IMR-90 (cell line): ENCODE measurements around the gene ABCA7. TPM values are rescaled to one million over a fixed set of nuclear protein-coding genes. Genes with fewer than 3 reads are reported as not detected.

Experiments used
- ATAC-seq: fragments of 200-7000 bp; cut with Tn5 transposase; 2 replicates; pipeline ENCODE4 v1.9.1; 2020; ENCODE audit warnings: low read depth, mild to moderate bottlenecking, moderate library complexity
- BruUV-seq: library from RNA; stranded (reverse); fragments of 400-500 nt; replicated peaks from 2 replicates; lab custom pipeline; 2021; lab: Mats Ljungman, UMichigan
- CTCF ChIA-PET: fragments of 300-600 bp; formaldehyde crosslinking; extraction: SDS; loops from one replicate; lab custom pipeline; 2021; ENCODE audit warnings: antibody characterized with exemption; lab: Yijun Ruan, JAX
- POLR2A ChIA-PET: fragments of 300-600 bp; sonication (Branson Sonifier 250); formaldehyde crosslinking; loops from one replicate; lab custom pipeline; 2022; ENCODE audit warnings: antibody characterized with exemption; ENCODE audit not compliant: unreplicated experiment; lab: Charles Lee
- DNase-seq: peaks from one replicate; pipeline ENCODE4 v3.0.0; 2013
- H2AFZ ChIP-seq: replicated peaks from 2 replicates; pipeline ENCODE3; 2013; ENCODE audit warnings: low read length, mild to moderate bottlenecking; ENCODE audit not compliant: poor library complexity
- H2AK5ac ChIP-seq: 2 replicates; pipeline ENCODE4 v1.6.1; 2013; ENCODE audit warnings: low read depth, low read length, inconsistent platforms
- H2AK9ac ChIP-seq: replicated peaks from 2 replicates; pipeline ENCODE3; 2013; ENCODE audit warnings: mild to moderate bottlenecking, low read depth, low read length, moderate library complexity; ENCODE audit not compliant: poor library complexity
- H2BK120ac ChIP-seq: 2 replicates; pipeline ENCODE4 v1.6.1; 2013; ENCODE audit warnings: low read depth, low read length, inconsistent platforms
- H2BK15ac ChIP-seq: 3 replicates; pipeline ENCODE4 v1.6.1; 2013; ENCODE audit warnings: low read depth, low read length, inconsistent platforms
- H2BK20ac ChIP-seq: 2 replicates; pipeline ENCODE4 v1.6.1; 2013; ENCODE audit warnings: low read depth, mild to moderate bottlenecking, inconsistent platforms, low read length, moderate library complexity
- H2BK5ac ChIP-seq: 2 replicates; pipeline ENCODE4 v1.6.1; 2013; ENCODE audit warnings: mild to moderate bottlenecking, low read depth, low read length, inconsistent platforms; ENCODE audit not compliant: poor library complexity, severe bottlenecking
- H3K14ac ChIP-seq: replicated peaks from 2 replicates; pipeline ENCODE4 v1.6.1; 2013; ENCODE audit warnings: low read depth, low read length, inconsistent platforms
- H3K18ac ChIP-seq: 2 replicates; pipeline ENCODE4 v1.6.1; 2013; ENCODE audit warnings: low read depth, low read length, control low read depth
- H3K23ac ChIP-seq: 2 replicates; pipeline ENCODE4 v1.6.1; 2013; ENCODE audit warnings: low read depth, low read length, inconsistent platforms
- H3K27ac ChIP-seq: 2 replicates; pipeline ENCODE4 v1.5.1; 2013; ENCODE audit warnings: mild to moderate bottlenecking, control low read depth, low read length; ENCODE audit not compliant: insufficient read depth
- H3K27me3 ChIP-seq: 2 replicates; pipeline ENCODE4 v1.6.1; 2013; ENCODE audit warnings: low read length; ENCODE audit not compliant: control insufficient read depth, insufficient read depth
- H3K36me3 ChIP-seq: 2 replicates; pipeline ENCODE4 v1.6.1; 2013; ENCODE audit warnings: low read length, mixed read lengths; ENCODE audit not compliant: control insufficient read depth, insufficient read depth
- H3K4ac ChIP-seq: 2 replicates; pipeline ENCODE4 v1.6.1; 2013; ENCODE audit warnings: low read depth, low read length, inconsistent platforms
- H3K4me1 ChIP-seq: 2 replicates; pipeline ENCODE4 v1.6.1; 2013; ENCODE audit warnings: low read length, mixed read lengths; ENCODE audit not compliant: control insufficient read depth, insufficient read depth
- H3K4me2 ChIP-seq: 2 replicates; pipeline ENCODE4 v1.6.1; 2013; ENCODE audit warnings: low read depth, mild to moderate bottlenecking, control low read depth, low read length, moderate library complexity
- H3K4me3 ChIP-seq: 2 replicates; pipeline ENCODE4 v1.5.1; 2013; ENCODE audit warnings: low read depth, mild to moderate bottlenecking, control low read depth, low read length, moderate library complexity; ENCODE audit not compliant: insufficient read depth
- H3K56ac ChIP-seq: 2 replicates; pipeline ENCODE4 v1.6.1; 2013; ENCODE audit warnings: low read length, inconsistent platforms; ENCODE audit not compliant: insufficient read depth; ENCODE audit errors: extremely low read depth
- H3K79me1 ChIP-seq, 2 experiments: 2 replicates each; pipeline ENCODE4 v1.6.1; 2013; ENCODE audit warnings: low read length in 2 of 2, inconsistent platforms in 1 of 2, low read depth in 1 of 2
- H3K9ac ChIP-seq: 2 replicates; pipeline ENCODE4 v1.6.1; 2013; ENCODE audit warnings: low read depth, low read length, control low read depth
- H3K9me1 ChIP-seq: 2 replicates; pipeline ENCODE4 v1.6.1; 2013; ENCODE audit warnings: low read length, inconsistent platforms; ENCODE audit not compliant: insufficient read depth
- H3K9me3 ChIP-seq: 2 replicates; pipeline ENCODE4 v1.6.1; 2013; ENCODE audit warnings: low read length; ENCODE audit not compliant: control insufficient read depth, insufficient read depth
- H4K20me1 ChIP-seq: 2 replicates; pipeline ENCODE4 v1.6.1; 2013; ENCODE audit warnings: low read length, inconsistent platforms; ENCODE audit not compliant: insufficient read depth
- H4K5ac ChIP-seq: 2 replicates; pipeline ENCODE4 v1.6.1; 2013; ENCODE audit warnings: mild to moderate bottlenecking, low read depth, low read length, control low read depth
- H4K8ac ChIP-seq, 2 experiments: 2 replicates each; pipeline ENCODE4 v1.6.1; 2013; ENCODE audit warnings: low read depth in 2 of 2, low read length in 2 of 2, control low read depth in 1 of 2, inconsistent platforms in 1 of 2
- H4K91ac ChIP-seq: 2 replicates; pipeline ENCODE4 v1.6.1; 2013; ENCODE audit warnings: low read depth, low read length, inconsistent platforms; ENCODE audit not compliant: insufficient read depth
- BHLHE40 ChIP-seq: fragments of 150-350 bp; IDR thresholded peaks from 2 replicates; pipeline ENCODE4 v1.6.1; 2016; ENCODE audit warnings: mild to moderate bottlenecking, low read depth, low read length
- CEBPB ChIP-seq: IDR thresholded peaks from 2 replicates; pipeline ENCODE4 v1.6.1; 2012; ENCODE audit warnings: low read depth, low read length, improper control_type of control experiment
- MAFK ChIP-seq: IDR thresholded peaks from 2 replicates; pipeline ENCODE4 v1.6.1; 2012; ENCODE audit warnings: low read depth, low read length, improper control_type of control experiment
- MXI1 ChIP-seq: IDR thresholded peaks from 2 replicates; pipeline ENCODE4 v1.6.1; 2012; ENCODE audit warnings: low read depth, mild to moderate bottlenecking, low read length, moderate library complexity, borderline replicate concordance
- NFE2L2 ChIP-seq: fragments of 150-350 bp; IDR thresholded peaks from 2 replicates; pipeline ENCODE4 v1.6.1; 2016; ENCODE audit warnings: low read depth, mild to moderate bottlenecking, low read length
- POLR2A ChIP-seq: IDR thresholded peaks from 2 replicates; pipeline ENCODE4 v1.6.1; 2012; ENCODE audit warnings: mild to moderate bottlenecking, low read depth, low read length
- WGBS, 2 experiments: methylation state at CpG; one replicate each; pipeline versions ENCODE4 v1.1.5 to v1.1.7; 2013; ENCODE audit warnings: missing lambda C conversion rate in 2 of 2; ENCODE audit not compliant: insufficient read length in 1 of 2; ENCODE audit errors: extremely low coverage in 2 of 2; 5-methylcytosine and 5-hydroxymethylcytosine counted together
- dilution Hi-C: fragments of 300-500 bp; cut with HindIII; formaldehyde crosslinking; loops from one replicate; pipeline ENCODE4 v1.14.3; 2018; ENCODE audit warnings: low sequenced_read_pairs; ENCODE audit not compliant: unreplicated experiment
- in situ Hi-C: fragments of 300-500 bp; cut with MboI; formaldehyde crosslinking; loops from 3 replicates; pipeline ENCODE4 v1.14.3; 2019; ENCODE audit warnings: low sequenced_read_pairs, inconsistent platforms, mixed read lengths
- intact Hi-C: fragments of 100-400 bp; cut with micrococcal nuclease; formaldehyde crosslinking; loops from 2 replicates; pipeline ENCODE4 v1.10.0; 2022
- polyA plus RNA-seq, 3 experiments: library from polyadenylated mRNA; depleted of rRNA; stranded (reverse); fragments of >200 nt; gene quantifications; 2 replicates each; pipeline ENCODE4 v1.2.3, GENCODE V29; 2012; ENCODE audit warnings: low replicate concordance in 1 of 3
- total RNA-seq: library from RNA; depleted of rRNA; stranded (reverse); fragments of >200 nt; gene quantifications from 2 replicates; pipeline ENCODE4 v1.2.3, GENCODE V29; 2012
- TF ChIP-seq, protein P1 (sequence below): fragments of 150-350 bp; IDR thresholded peaks from 2 replicates; pipeline ENCODE4 v1.6.1; 2017; ENCODE audit warnings: mild to moderate bottlenecking, antibody characterized with exemption, low read length, low read depth

ABCA7 gene
- total and polyA plus RNA-seq, 2 of the 4 experiments (the other 2 are of a cell fraction): 0.36 to 3.3 TPM

DNA sequence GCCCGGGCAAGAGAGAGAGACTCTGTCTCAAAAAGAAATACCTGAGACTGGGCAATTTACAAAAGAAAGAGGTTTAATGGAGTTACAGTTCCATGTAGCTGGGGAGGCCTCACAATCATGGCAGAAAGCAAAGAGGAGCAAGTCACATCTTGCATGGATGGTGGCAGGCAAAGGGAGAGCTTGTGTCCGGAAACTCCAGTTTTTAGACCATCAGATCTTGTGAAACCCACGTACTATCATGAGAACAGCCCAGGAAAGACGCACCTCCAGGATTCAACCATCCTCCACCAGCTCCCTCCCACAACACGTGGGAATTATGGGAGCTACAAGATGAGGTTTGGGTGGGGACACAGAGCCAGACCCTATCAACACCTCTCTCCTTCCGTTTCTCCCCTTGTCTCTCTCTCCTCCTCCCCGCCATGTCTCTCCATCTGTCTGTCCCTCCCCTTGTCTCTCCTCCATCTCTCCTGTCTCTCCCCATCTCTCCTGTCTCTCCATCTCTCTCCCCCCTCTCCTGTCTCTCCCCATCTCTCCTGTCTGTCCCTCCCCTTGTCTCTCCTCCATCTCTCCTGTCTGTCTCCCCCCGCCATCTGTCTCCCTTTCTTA lies 45.2 kb downstream of the ABCA7 start:
- H3K27ac ChIP-seq: no peak overlapping the region
- no peak overlapping the region for H2BK120ac ChIP-seq
- no peak overlapping the region for H3K23ac ChIP-seq
- H2BK20ac ChIP-seq: no peak overlapping the region
- no peaks in the 10 kb centered on the region for H3K4me1 ChIP-seq
- no peak overlapping the region for H2BK15ac ChIP-seq
- H3K56ac ChIP-seq: no peak overlapping the region
- no peak overlapping the region for H3K9ac ChIP-seq
- ChIA-PET CTCF (interaction anchor here (1.2 kb wide), 1 partner anchor 28 kb away, joined by 4 read pairs; no protein-coding TSS in a partner anchor), POLR2A (no interaction called here)
- no peaks in the 10 kb centered on the region for H3K9me1 ChIP-seq
- H3K27me3 ChIP-seq: no peaks in the 10 kb centered on the region
- in situ Hi-C loops: no loop called here
- peaks cover 10% of the 10 kb centered on the region; the same call in 1 of the 2 replicates for H4K20me1 ChIP-seq
- H3K36me3 ChIP-seq: peaks cover 25% of the 10 kb centered on the region
- H3K79me1 ChIP-seq: no peaks in the 10 kb centered on the region; a peak in 1 of 4 replicates
- no peak for TF ChIP-seq POLR2A
- TF ChIP-seq MXI1: no peak
- no peak for TF ChIP-seq MAFK
- TF ChIP-seq BHLHE40: no peak
- no peak for TF ChIP-seq NFE2L2
- TF ChIP-seq, protein P1, sequence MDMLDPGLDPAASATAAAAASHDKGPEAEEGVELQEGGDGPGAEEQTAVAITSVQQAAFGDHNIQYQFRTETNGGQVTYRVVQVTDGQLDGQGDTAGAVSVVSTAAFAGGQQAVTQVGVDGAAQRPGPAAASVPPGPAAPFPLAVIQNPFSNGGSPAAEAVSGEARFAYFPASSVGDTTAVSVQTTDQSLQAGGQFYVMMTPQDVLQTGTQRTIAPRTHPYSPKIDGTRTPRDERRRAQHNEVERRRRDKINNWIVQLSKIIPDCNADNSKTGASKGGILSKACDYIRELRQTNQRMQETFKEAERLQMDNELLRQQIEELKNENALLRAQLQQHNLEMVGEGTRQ: no peak
- no peak for TF ChIP-seq CEBPB
- H4K8ac ChIP-seq: no peak overlapping the region
- no peak overlapping the region for H4K5ac ChIP-seq
- no peak overlapping the region for H3K4me3 ChIP-seq
- no peak overlapping the region for H3K18ac ChIP-seq
- dilution Hi-C loops: no loop called here
- DNase-seq (no peak), ATAC-seq (no peak)
- no peak overlapping the region for H2AFZ ChIP-seq
- no peak overlapping the region for H4K91ac ChIP-seq
- H3K14ac ChIP-seq: no peak overlapping the region
- no peak overlapping the region for H2AK5ac ChIP-seq
- H3K4me2 ChIP-seq: no peak overlapping the region
- intact Hi-C loops: no loop called here
- H3K4ac ChIP-seq: no peak overlapping the region
- 87% methylated on average over 4 of the region's 8 CpGs; no CpG with 5 or more reads in 1 of the 2 experiments for WGBS, 2 experiments
- BruUV-seq: no TSS peak
- no peaks in the 10 kb centered on the region for H3K9me3 ChIP-seq
- no peak overlapping the region for H2BK5ac ChIP-seq
- no peak overlapping the region for H2AK9ac ChIP-seq
